Measurements from ENCODE around the gene USP43. TPM values are rescaled to one million over a fixed set of nuclear protein-coding genes. Genes with fewer than 3 reads are reported as not detected.
"Not testable (repeated sequence)": the region's sequence is repeated elsewhere in the genome, so short reads cannot be mapped to it uniquely, and the experiment has no call there.

Gene USP43
- polyA plus RNA-seq, 1 donor from 2014 or later = 0.53 TPM

DNA sequence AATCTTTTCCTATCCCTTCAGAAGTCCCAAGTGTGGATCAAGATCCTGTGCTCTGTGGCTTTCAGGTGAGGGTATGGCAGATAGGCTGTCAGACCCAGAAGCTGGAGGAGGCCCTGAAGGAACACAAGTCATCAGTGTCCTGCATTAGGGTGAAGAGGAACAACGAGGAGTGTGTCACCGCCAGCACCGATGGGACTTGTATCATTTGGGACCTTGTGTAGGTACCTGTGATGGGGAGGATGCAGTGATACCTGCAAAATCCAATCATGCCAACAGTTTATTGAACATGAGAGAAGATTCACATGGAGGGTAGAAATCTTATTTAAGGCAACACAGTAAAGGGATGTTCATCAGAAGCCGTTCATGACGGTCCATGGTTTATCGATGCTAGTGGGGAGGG, 10.0 kb upstream of the USP43 start:
- Histone ChIP-seq H3K9me3 (ENCODE audit: low read length) (no peaks in the 10 kb centered on the region), H3K9me2 (ENCODE audit: insufficient read depth, low read length) (no peaks in the 10 kb centered on the region), H3K4me2 (ENCODE audit: low read length) (no peak overlapping the region), H3K79me2 (replicated peaks; ENCODE audit: insufficient read depth, low read length) (no peaks in the 10 kb centered on the region), H3K36me3 (ENCODE audit: insufficient read depth, low read length) (no peaks in the 10 kb centered on the region), H4K20me1 (ENCODE audit: insufficient read depth) (no peaks in the 10 kb centered on the region), H3K27ac (ENCODE audit: low read length) (no peak overlapping the region), H3F3A (ENCODE audit: insufficient read depth, low read length, poor library complexity, severe bottlenecking) (no peaks in the 10 kb centered on the region), H2AFZ (ENCODE audit: low read depth, low read length) (no peak overlapping the region), H3K4me3 (ENCODE audit: low read length) (no peak overlapping the region), H3K27me3 (ENCODE audit: insufficient read depth, low read depth, low read length) (no peaks in the 10 kb centered on the region), H3K9ac (ENCODE audit: low read length) (no peak overlapping the region)
- TF ChIP-seq, protein P1, sequence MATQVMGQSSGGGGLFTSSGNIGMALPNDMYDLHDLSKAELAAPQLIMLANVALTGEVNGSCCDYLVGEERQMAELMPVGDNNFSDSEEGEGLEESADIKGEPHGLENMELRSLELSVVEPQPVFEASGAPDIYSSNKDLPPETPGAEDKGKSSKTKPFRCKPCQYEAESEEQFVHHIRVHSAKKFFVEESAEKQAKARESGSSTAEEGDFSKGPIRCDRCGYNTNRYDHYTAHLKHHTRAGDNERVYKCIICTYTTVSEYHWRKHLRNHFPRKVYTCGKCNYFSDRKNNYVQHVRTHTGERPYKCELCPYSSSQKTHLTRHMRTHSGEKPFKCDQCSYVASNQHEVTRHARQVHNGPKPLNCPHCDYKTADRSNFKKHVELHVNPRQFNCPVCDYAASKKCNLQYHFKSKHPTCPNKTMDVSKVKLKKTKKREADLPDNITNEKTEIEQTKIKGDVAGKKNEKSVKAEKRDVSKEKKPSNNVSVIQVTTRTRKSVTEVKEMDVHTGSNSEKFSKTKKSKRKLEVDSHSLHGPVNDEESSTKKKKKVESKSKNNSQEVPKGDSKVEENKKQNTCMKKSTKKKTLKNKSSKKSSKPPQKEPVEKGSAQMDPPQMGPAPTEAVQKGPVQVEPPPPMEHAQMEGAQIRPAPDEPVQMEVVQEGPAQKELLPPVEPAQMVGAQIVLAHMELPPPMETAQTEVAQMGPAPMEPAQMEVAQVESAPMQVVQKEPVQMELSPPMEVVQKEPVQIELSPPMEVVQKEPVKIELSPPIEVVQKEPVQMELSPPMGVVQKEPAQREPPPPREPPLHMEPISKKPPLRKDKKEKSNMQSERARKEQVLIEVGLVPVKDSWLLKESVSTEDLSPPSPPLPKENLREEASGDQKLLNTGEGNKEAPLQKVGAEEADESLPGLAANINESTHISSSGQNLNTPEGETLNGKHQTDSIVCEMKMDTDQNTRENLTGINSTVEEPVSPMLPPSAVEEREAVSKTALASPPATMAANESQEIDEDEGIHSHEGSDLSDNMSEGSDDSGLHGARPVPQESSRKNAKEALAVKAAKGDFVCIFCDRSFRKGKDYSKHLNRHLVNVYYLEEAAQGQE (IDR thresholded peaks at IDR 0.05; ENCODE audit: borderline replicate concordance) = no peak
- TF ChIP-seq MXI1 (conservative IDR thresholded peaks at IDR 0.05; ENCODE audit: poor library complexity, severe bottlenecking) (no peak), TAF1 (IDR thresholded peaks at IDR 0.05; ENCODE audit: low read depth) (no peak), EP300 (conservative IDR thresholded peaks at IDR 0.05; ENCODE audit: poor library complexity, severe bottlenecking) (no peak), EZH2 (IDR thresholded peaks at IDR 0.05; ENCODE audit: borderline replicate concordance, insufficient read depth, low read length, poor library complexity, severe bottlenecking) (no peak), POLR2AphosphoS5 (IDR thresholded peaks at IDR 0.05) (no peak), SMC3 (conservative IDR thresholded peaks at IDR 0.05; ENCODE audit: poor library complexity) (no peak), RAD21 (conservative IDR thresholded peaks at IDR 0.05) (no peak)
- TF ChIP-seq, protein P2, sequence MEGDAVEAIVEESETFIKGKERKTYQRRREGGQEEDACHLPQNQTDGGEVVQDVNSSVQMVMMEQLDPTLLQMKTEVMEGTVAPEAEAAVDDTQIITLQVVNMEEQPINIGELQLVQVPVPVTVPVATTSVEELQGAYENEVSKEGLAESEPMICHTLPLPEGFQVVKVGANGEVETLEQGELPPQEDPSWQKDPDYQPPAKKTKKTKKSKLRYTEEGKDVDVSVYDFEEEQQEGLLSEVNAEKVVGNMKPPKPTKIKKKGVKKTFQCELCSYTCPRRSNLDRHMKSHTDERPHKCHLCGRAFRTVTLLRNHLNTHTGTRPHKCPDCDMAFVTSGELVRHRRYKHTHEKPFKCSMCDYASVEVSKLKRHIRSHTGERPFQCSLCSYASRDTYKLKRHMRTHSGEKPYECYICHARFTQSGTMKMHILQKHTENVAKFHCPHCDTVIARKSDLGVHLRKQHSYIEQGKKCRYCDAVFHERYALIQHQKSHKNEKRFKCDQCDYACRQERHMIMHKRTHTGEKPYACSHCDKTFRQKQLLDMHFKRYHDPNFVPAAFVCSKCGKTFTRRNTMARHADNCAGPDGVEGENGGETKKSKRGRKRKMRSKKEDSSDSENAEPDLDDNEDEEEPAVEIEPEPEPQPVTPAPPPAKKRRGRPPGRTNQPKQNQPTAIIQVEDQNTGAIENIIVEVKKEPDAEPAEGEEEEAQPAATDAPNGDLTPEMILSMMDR (IDR thresholded peaks at IDR 0.05; ENCODE audit: poor library complexity, severe bottlenecking) = no peak

DNA sequence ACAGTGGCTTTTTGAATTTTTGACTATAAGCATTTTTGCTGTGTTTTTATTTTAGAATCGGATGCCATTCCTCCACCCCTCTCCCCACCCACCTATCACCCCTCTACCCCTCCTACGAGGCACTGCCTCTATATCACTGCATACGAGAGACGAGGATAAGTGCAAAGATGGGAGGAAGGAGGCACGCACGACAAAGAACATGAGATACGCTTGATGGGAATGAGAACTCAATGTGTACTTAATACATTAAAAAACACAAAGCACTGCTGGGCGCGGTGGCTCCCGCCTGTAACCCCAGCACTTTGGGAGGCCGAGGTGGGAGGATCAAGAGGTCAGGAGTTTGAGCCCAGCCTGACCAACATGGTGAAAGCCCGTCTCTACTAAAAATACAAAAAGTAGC, 8.8 kb upstream of the USP43 start:
- TF ChIP-seq RAD21 (conservative IDR thresholded peaks at IDR 0.05) = no peak
- TF ChIP-seq, protein P1 (IDR thresholded peaks at IDR 0.05; ENCODE audit: borderline replicate concordance) = no peak
- TF ChIP-seq, protein P2 (IDR thresholded peaks at IDR 0.05; ENCODE audit: poor library complexity, severe bottlenecking) = no peak
- TF ChIP-seq MXI1 (conservative IDR thresholded peaks at IDR 0.05; ENCODE audit: poor library complexity, severe bottlenecking) = no peak
- TF ChIP-seq TAF1 (IDR thresholded peaks at IDR 0.05; ENCODE audit: low read depth) = no peak
- no peak for TF ChIP-seq POLR2AphosphoS5 (IDR thresholded peaks at IDR 0.05)
- no peak for TF ChIP-seq EZH2 (IDR thresholded peaks at IDR 0.05; ENCODE audit: borderline replicate concordance, insufficient read depth, low read length, poor library complexity, severe bottlenecking)
- no peak overlapping the region for H3K4me3 ChIP-seq (ENCODE audit: low read length)
- H3K9me3 ChIP-seq (ENCODE audit: low read length) = no peaks in the 10 kb centered on the region
- no peak overlapping the region for H3K9ac ChIP-seq (ENCODE audit: low read length)
- no peak overlapping the region for H3K27ac ChIP-seq (ENCODE audit: low read length)
- no peaks in the 10 kb centered on the region for H3K36me3 ChIP-seq (ENCODE audit: insufficient read depth, low read length)
- H3K4me2 ChIP-seq (ENCODE audit: low read length) = no peak overlapping the region
- H3F3A ChIP-seq (ENCODE audit: insufficient read depth, low read length, poor library complexity, severe bottlenecking) = no peaks in the 10 kb centered on the region
- H3K27me3 ChIP-seq (ENCODE audit: insufficient read depth, low read depth, low read length) = no peaks in the 10 kb centered on the region
- H3K79me2 ChIP-seq (replicated peaks; ENCODE audit: insufficient read depth, low read length) = no peaks in the 10 kb centered on the region
- no peaks in the 10 kb centered on the region for H3K9me2 ChIP-seq (ENCODE audit: insufficient read depth, low read length)
- no peaks in the 10 kb centered on the region for H4K20me1 ChIP-seq (ENCODE audit: insufficient read depth)
- H2AFZ ChIP-seq (ENCODE audit: low read depth, low read length) = no peak overlapping the region

DNA sequence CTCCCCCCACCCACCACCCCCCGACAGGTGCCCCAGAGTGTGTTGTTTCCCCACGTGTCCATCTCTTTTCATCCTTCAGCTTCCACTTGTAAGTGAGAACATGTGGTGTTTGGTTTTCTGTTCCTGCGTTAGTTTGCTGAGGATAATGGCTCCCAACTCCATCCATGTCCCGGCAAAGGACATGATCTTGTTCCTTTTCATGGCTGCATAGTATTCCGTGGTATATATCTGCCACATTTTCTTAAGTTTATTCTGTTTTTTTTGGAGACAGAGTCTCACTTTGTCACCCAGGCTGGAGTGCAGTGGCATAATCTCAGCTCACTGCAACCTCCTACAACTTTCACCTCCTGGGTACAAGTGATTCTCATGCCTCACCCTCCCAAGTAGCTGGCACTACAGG, 4.9 kb upstream of the USP43 start:
- H2AFZ ChIP-seq (ENCODE audit: low read depth, low read length) = not testable (repeated sequence)

More for the DNA sequence above, 4.9 kb upstream of the USP43 start:
- not testable (repeated sequence) for H4K20me1 ChIP-seq (ENCODE audit: insufficient read depth); H3K27ac ChIP-seq (ENCODE audit: low read length); H3K27me3 ChIP-seq (ENCODE audit: insufficient read depth, low read depth, low read length); H3K9ac ChIP-seq (ENCODE audit: low read length); H3K9me2 ChIP-seq (ENCODE audit: insufficient read depth, low read length); H3K36me3 ChIP-seq (ENCODE audit: insufficient read depth, low read length); H3K4me2 ChIP-seq (ENCODE audit: low read length); H3K9me3 ChIP-seq (ENCODE audit: low read length); H3F3A ChIP-seq (ENCODE audit: insufficient read depth, low read length, poor library complexity, severe bottlenecking); H3K79me2 ChIP-seq (replicated peaks; ENCODE audit: insufficient read depth, low read length); H3K4me3 ChIP-seq (ENCODE audit: low read length)
